Inflammatory macrophage treated with lipopolysaccharide for 4 hours (primary cell): ENCODE results near the gene C9orf50.
A peak's percentile ranks its signal among the peaks of the same experiment; 100 is the strongest.

Source experiments
- DNase-seq: peaks from one replicate; pipeline ENCODE4 v3.0.0-alpha.2; 2020

The C9orf50 gene

GRCh38 chr9:129586685-129587084 is 34.2 kb downstream of the C9orf50 start:
- DNase-seq = no peak

- DNase-seq = no peak
These were observed 34.7 kb downstream of the C9orf50 start for GRCh38 chr9:129586245-129586644.

GRCh38 chr9:129585352-129585751 is 35.5 kb downstream of the C9orf50 start:
- DNase-seq = no peak

GRCh38 chr9:129584136-129584535 is 36.8 kb downstream of the C9orf50 start:
- peak; percentile 87 for DNase-seq

- no peak for DNase-seq
These were observed 37.4 kb downstream of the C9orf50 start for GRCh38 chr9:129583308-129584038.

- no peak for DNase-seq
These were observed 38.0 kb downstream of the C9orf50 start for GRCh38 chr9:129582855-129583254.

- DNase-seq = no peak
These were observed 39.3 kb downstream of the C9orf50 start for GRCh38 chr9:129581505-129582189.

- DNase-seq = peak; percentile 10
These were observed 40.5 kb downstream of the C9orf50 start for GRCh38 chr9:129580211-129580915.

GRCh38 chr9:129579294-129579693 is 41.6 kb downstream of the C9orf50 start:
- no peak for DNase-seq

- no peak for DNase-seq
These were observed 44.1 kb downstream of the C9orf50 start for GRCh38 chr9:129576546-129577543.

GRCh38 chr9:129575818-129576217 is 45.1 kb downstream of the C9orf50 start:
- no peak for DNase-seq

GRCh38 chr9:129574911-129575585 is 45.9 kb downstream of the C9orf50 start:
- DNase-seq = peak; percentile 62

- no peak for DNase-seq
These were observed 46.9 kb downstream of the C9orf50 start for GRCh38 chr9:129573977-129574376.

GRCh38 chr9:129572517-129572916 is 48.4 kb downstream of the C9orf50 start:
- no peak for DNase-seq

- DNase-seq = no peak
These were observed 48.9 kb downstream of the C9orf50 start for GRCh38 chr9:129572052-129572425.

- DNase-seq = no peak
These were observed 49.4 kb downstream of the C9orf50 start for GRCh38 chr9:129571298-129572051.

- DNase-seq = peak; percentile 22
These were observed 50.2 kb downstream of the C9orf50 start for GRCh38 chr9:129570450-129571297.

GRCh38 chr9:129569502-129570449 is 51.1 kb downstream of the C9orf50 start:
- no peak for DNase-seq
